Large intestine (tissue), 3 donors: ENCODE data around the gene FRMD3. TPM values are rescaled to one million over a fixed set of nuclear protein-coding genes. Genes with fewer than 3 reads are reported as not detected.

Source experiments
- DNase-seq, 2 donors: peaks; one replicate each; pipeline versions ENCODE4 v3.0.0 to v3.0.0-alpha.2; 2013
- H3K27ac ChIP-seq: one replicate; pipeline ENCODE4 v1.5.1; 2013; ENCODE audit warnings: low read length
- H3K27me3 ChIP-seq: 2 replicates; pipeline ENCODE4 v1.6.1; 2013; ENCODE audit warnings: low read length; ENCODE audit not compliant: control insufficient read depth, insufficient read depth
- H3K36me3 ChIP-seq: 2 replicates; pipeline ENCODE4 v1.6.1; 2013; ENCODE audit warnings: low read length; ENCODE audit not compliant: control insufficient read depth, insufficient read depth
- H3K4me1 ChIP-seq: one replicate; pipeline ENCODE4 v1.6.1; 2013; ENCODE audit warnings: low read length; ENCODE audit not compliant: control insufficient read depth, insufficient read depth
- H3K4me3 ChIP-seq: one replicate; pipeline ENCODE4 v1.5.1; 2013; ENCODE audit warnings: low read length
- H3K9me3 ChIP-seq: one replicate; pipeline ENCODE4 v1.6.1; 2013; ENCODE audit warnings: mild to moderate bottlenecking, low read depth, low read length, moderate library complexity; ENCODE audit not compliant: control insufficient read depth
- WGBS: methylation state at CpG from one replicate; pipeline ENCODE4 v1.1.5; 2013; ENCODE audit warnings: low lambda C conversion rate; ENCODE audit not compliant: insufficient coverage; 5-methylcytosine and 5-hydroxymethylcytosine counted together
- polyA plus RNA-seq: library from polyadenylated mRNA; unstranded; fragments of 120-200 nt; gene quantifications from one replicate; pipeline ENCODE4 v1.2.1, GENCODE V29; 2013

The FRMD3 gene
- polyA plus RNA-seq, 1 donor: 4.4 TPM

GRCh38 chr9:83466877-83467276 lies 71.3 kb downstream of the FRMD3 start:
- H3K4me3 ChIP-seq: no peak overlapping the region
- no peaks in the 10 kb centered on the region for H3K36me3 ChIP-seq
- H3K4me1 ChIP-seq: peaks cover 23% of the 10 kb centered on the region
- H3K27me3 ChIP-seq: no peaks in the 10 kb centered on the region
- WGBS: no CpG with 5 or more reads among the region's 2 CpGs
- no peaks in the 10 kb centered on the region for H3K9me3 ChIP-seq
- no peak overlapping the region for H3K27ac ChIP-seq
- DNase-seq: no peak

- H3K9me3 ChIP-seq: no peaks in the 10 kb centered on the region
- H3K27me3 ChIP-seq: no peaks in the 10 kb centered on the region
- H3K27ac ChIP-seq: no peak overlapping the region
- H3K4me1 ChIP-seq: peaks cover 18% of the 10 kb centered on the region
- H3K36me3 ChIP-seq: no peaks in the 10 kb centered on the region
- no CpG with 5 or more reads among the region's 6 CpGs for WGBS
- no peak for DNase-seq
- no peak overlapping the region for H3K4me3 ChIP-seq
Observed at GRCh38 chr9:83466351-83466750, 71.8 kb downstream of the FRMD3 start.

GRCh38 chr9:83459830-83460229 lies 78.4 kb downstream of the FRMD3 start:
- no peak overlapping the region for H3K27ac ChIP-seq

GRCh38 chr9:83458530-83458929 lies 79.7 kb downstream of the FRMD3 start:
- H3K27me3 ChIP-seq: no peaks in the 10 kb centered on the region
- no CpG with 5 or more reads among the region's 2 CpGs for WGBS
- H3K4me3 ChIP-seq: no peak overlapping the region
- no peaks in the 10 kb centered on the region for H3K9me3 ChIP-seq
- no peaks in the 10 kb centered on the region for H3K36me3 ChIP-seq
- H3K27ac ChIP-seq: no peak overlapping the region
- no peaks in the 10 kb centered on the region for H3K4me1 ChIP-seq
- DNase-seq: no peak

More at GRCh38 chr9:83459830-83460229, 78.4 kb downstream of the FRMD3 start:
- H3K9me3 ChIP-seq: no peaks in the 10 kb centered on the region
- no peak for DNase-seq
- no peak overlapping the region for H3K4me3 ChIP-seq
- no peaks in the 10 kb centered on the region for H3K4me1 ChIP-seq
- no peaks in the 10 kb centered on the region for H3K27me3 ChIP-seq
- no peaks in the 10 kb centered on the region for H3K36me3 ChIP-seq
- WGBS: no CpG with 5 or more reads among the region's 4 CpGs

GRCh38 chr9:83457005-83457404 lies 81.2 kb downstream of the FRMD3 start:
- H3K9me3 ChIP-seq: no peaks in the 10 kb centered on the region
- H3K27ac ChIP-seq: no peak overlapping the region
- no CpG with 5 or more reads among the region's 3 CpGs for WGBS
- DNase-seq: peak in 1 of 2 donors; percentile 52
- no peaks in the 10 kb centered on the region for H3K36me3 ChIP-seq
- H3K4me1 ChIP-seq: no peaks in the 10 kb centered on the region
- H3K27me3 ChIP-seq: no peaks in the 10 kb centered on the region
- no peak overlapping the region for H3K4me3 ChIP-seq

GRCh38 chr9:83456226-83456625 lies 82.0 kb downstream of the FRMD3 start:
- no peak overlapping the region for H3K4me3 ChIP-seq
- no peaks in the 10 kb centered on the region for H3K9me3 ChIP-seq
- no peaks in the 10 kb centered on the region for H3K4me1 ChIP-seq
- H3K27me3 ChIP-seq: no peaks in the 10 kb centered on the region
- H3K36me3 ChIP-seq: no peaks in the 10 kb centered on the region
- H3K27ac ChIP-seq: no peak overlapping the region
- WGBS: 80% methylated on average over 1 of the region's 2 CpGs
- no peak for DNase-seq

- DNase-seq: no peak
- Histone ChIP-seq H3K9me3 (no peaks in the 10 kb centered on the region), H3K36me3 (no peaks in the 10 kb centered on the region), H3K4me3 (no peak overlapping the region), H3K4me1 (no peaks in the 10 kb centered on the region), H3K27ac (no peak overlapping the region), H3K27me3 (no peaks in the 10 kb centered on the region)
Observed at GRCh38 chr9:83454076-83454475, 84.1 kb downstream of the FRMD3 start.

GRCh38 chr9:83451308-83451707 lies 86.9 kb downstream of the FRMD3 start:
- Histone ChIP-seq H3K4me3 (no peak overlapping the region), H3K27ac (no peak overlapping the region), H3K9me3 (no peaks in the 10 kb centered on the region), H3K27me3 (no peaks in the 10 kb centered on the region), H3K4me1 (no peaks in the 10 kb centered on the region), H3K36me3 (no peaks in the 10 kb centered on the region)
- no peak for DNase-seq
- no CpG with 5 or more reads among the region's 4 CpGs for WGBS

GRCh38 chr9:83449983-83450382 lies 88.2 kb downstream of the FRMD3 start:
- Histone ChIP-seq H3K9me3 (no peaks in the 10 kb centered on the region), H3K4me1 (no peaks in the 10 kb centered on the region), H3K36me3 (no peaks in the 10 kb centered on the region), H3K4me3 (no peak overlapping the region), H3K27me3 (no peaks in the 10 kb centered on the region), H3K27ac (no peak overlapping the region)
- no peak for DNase-seq
- WGBS: no CpG with 5 or more reads among the region's 6 CpGs

- no peak overlapping the region for H3K4me3 ChIP-seq
- H3K27ac ChIP-seq: no peak overlapping the region
- no peaks in the 10 kb centered on the region for H3K27me3 ChIP-seq
- no CpG with 5 or more reads among the region's 5 CpGs for WGBS
- H3K9me3 ChIP-seq: no peaks in the 10 kb centered on the region
- DNase-seq: peak in 1 of 2 donors; percentile 15
- no peaks in the 10 kb centered on the region for H3K4me1 ChIP-seq
- H3K36me3 ChIP-seq: no peaks in the 10 kb centered on the region
Observed at GRCh38 chr9:83449166-83449565, 89.0 kb downstream of the FRMD3 start.

GRCh38 chr9:83448626-83449025 lies 89.6 kb downstream of the FRMD3 start:
- Histone ChIP-seq H3K27me3 (no peaks in the 10 kb centered on the region), H3K4me1 (no peaks in the 10 kb centered on the region), H3K9me3 (no peaks in the 10 kb centered on the region), H3K36me3 (no peaks in the 10 kb centered on the region), H3K4me3 (no peak overlapping the region), H3K27ac (no peak overlapping the region)
- no peak for DNase-seq
- WGBS: 80% methylated on average over 1 of the region's 5 CpGs
